Measurements from ENCODE around the gene ICOSLG.

DNA sequence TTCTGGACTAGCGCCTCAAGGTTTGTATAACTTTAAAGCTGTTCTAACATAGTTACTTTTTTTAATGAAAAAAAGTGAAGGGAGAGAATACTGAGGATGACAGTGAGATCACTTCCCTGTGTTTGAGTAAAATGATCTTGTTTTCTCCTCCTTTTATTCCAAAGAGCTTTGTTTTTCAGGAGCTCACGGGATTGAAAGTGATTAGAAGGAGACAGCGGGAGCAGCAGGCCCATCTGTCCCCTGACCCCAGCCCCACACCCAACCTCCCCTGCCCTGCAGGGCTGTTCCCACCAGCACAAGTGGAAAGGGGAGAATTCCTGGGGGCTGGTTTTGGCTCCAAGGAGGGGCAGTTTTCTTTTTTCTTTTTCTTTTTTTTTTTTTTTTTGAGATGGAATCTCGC is 23.0 kb upstream of the ICOSLG start:
- TF ChIP-seq POLR2A (IDR thresholded peaks at IDR 0.05) = no peak
- TF ChIP-seq, protein P1, sequence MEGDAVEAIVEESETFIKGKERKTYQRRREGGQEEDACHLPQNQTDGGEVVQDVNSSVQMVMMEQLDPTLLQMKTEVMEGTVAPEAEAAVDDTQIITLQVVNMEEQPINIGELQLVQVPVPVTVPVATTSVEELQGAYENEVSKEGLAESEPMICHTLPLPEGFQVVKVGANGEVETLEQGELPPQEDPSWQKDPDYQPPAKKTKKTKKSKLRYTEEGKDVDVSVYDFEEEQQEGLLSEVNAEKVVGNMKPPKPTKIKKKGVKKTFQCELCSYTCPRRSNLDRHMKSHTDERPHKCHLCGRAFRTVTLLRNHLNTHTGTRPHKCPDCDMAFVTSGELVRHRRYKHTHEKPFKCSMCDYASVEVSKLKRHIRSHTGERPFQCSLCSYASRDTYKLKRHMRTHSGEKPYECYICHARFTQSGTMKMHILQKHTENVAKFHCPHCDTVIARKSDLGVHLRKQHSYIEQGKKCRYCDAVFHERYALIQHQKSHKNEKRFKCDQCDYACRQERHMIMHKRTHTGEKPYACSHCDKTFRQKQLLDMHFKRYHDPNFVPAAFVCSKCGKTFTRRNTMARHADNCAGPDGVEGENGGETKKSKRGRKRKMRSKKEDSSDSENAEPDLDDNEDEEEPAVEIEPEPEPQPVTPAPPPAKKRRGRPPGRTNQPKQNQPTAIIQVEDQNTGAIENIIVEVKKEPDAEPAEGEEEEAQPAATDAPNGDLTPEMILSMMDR (IDR thresholded peaks at IDR 0.05) = no peak
